GM12878 (cell line): ENCODE results near the gene RAB9B. TPM values are rescaled to one million over a fixed set of nuclear protein-coding genes. Genes with fewer than 3 reads are reported as not detected.

Source experiments
- ATAC-seq: fragments of 200-7000 bp; cut with Tn5 transposase; 3 replicates; pipeline ENCODE4 v1.9.1; 2020; ENCODE audit warnings: mild to moderate bottlenecking, moderate library complexity
- BruUV-seq: library from RNA; stranded (reverse); fragments of 400-500 nt; replicated peaks from 2 replicates; lab custom pipeline; 2021; lab: Mats Ljungman, UMichigan
- CTCF ChIA-PET: fragments of 300-600 bp; sonication (Branson Sonifier 250); formaldehyde crosslinking; extraction: SDS; loops from one replicate; lab custom pipeline; 2021; ENCODE audit warnings: inconsistent platforms; lab: Yijun Ruan, JAX
- POLR2A ChIA-PET: fragments of 350-600 bp; formaldehyde crosslinking; extraction: SDS; loops from one replicate; lab custom pipeline; 2021; ENCODE audit warnings: inconsistent platforms; lab: Charles Lee
- RAD21 ChIA-PET: fragments of 300-600 bp; sonication (Branson Sonifier 250); formaldehyde crosslinking; loops from one replicate; lab custom pipeline; 2023; ENCODE audit warnings: antibody characterized with exemption; ENCODE audit not compliant: unreplicated experiment; lab: Charles Lee
- SMC1A ChIA-PET: fragments of 300-600 bp; sonication (Branson Sonifier 250); formaldehyde crosslinking; loops from one replicate; lab custom pipeline; 2023; ENCODE audit not compliant: unreplicated experiment, uncharacterized antibody; lab: Charles Lee
- DNase-seq: peaks from one replicate; pipeline ENCODE4 v3.0.0-alpha.2; 2011; ENCODE audit warnings: low read depth, low spot score
- FAIRE-seq: peaks from 3 replicates; lab custom pipeline; 2011; peaks lifted over from hg19 to GRCh38; lab: Jason Lieb, UNC
- H2AFZ ChIP-seq: 2 replicates; pipeline ENCODE4 v1.6.0; 2011; ENCODE audit warnings: low read depth, low read length, control low read depth; ENCODE audit not compliant: control insufficient read depth
- H3K27ac ChIP-seq: 2 replicates; pipeline ENCODE4 v1.5.1; 2011; ENCODE audit warnings: control low read depth; ENCODE audit not compliant: control insufficient read depth, insufficient read depth
- H3K27me3 ChIP-seq, 2 experiments: replicated peaks in 1 of 2; 2 replicates each; pipeline versions ENCODE4 v1.6.0 to v1.6.1; 2011; ENCODE audit warnings: low read length in 1 of 2; ENCODE audit not compliant: control insufficient read depth in 2 of 2, insufficient read depth in 2 of 2
- H3K36me3 ChIP-seq, 2 experiments: 2 replicates each; pipeline ENCODE4 v1.5.1; 2011; ENCODE audit warnings: low read length in 1 of 2; ENCODE audit not compliant: control insufficient read depth in 2 of 2, insufficient read depth in 2 of 2
- H3K4me1 ChIP-seq: 2 replicates; pipeline ENCODE4 v1.6.1; 2011; ENCODE audit warnings: mild to moderate bottlenecking, low read length, moderate library complexity, mixed read lengths; ENCODE audit not compliant: control insufficient read depth, insufficient read depth
- H3K4me2 ChIP-seq: 2 replicates; pipeline ENCODE4 v1.6.0; 2011; ENCODE audit warnings: control low read depth; ENCODE audit not compliant: control insufficient read depth, insufficient read depth
- H3K4me3 ChIP-seq: fragments of 200-600 bp; sonication (generic); 2 replicates; pipeline ENCODE4 v1.5.1; 2016
- H3K79me2 ChIP-seq: 2 replicates; pipeline ENCODE4 v1.6.0; 2011; ENCODE audit warnings: low read length; ENCODE audit not compliant: control insufficient read depth, insufficient read depth
- H3K9ac ChIP-seq: 2 replicates; pipeline ENCODE4 v1.8.0; 2011; ENCODE audit warnings: low read length, control low read depth, mixed read lengths; ENCODE audit not compliant: control insufficient read depth, insufficient read depth
- H3K9me3 ChIP-seq: replicated peaks from 3 replicates; pipeline ENCODE4 v1.5.1; 2011; ENCODE audit warnings: mild to moderate bottlenecking, low read length; ENCODE audit not compliant: control insufficient read depth, insufficient read depth
- H4K20me1 ChIP-seq: 2 replicates; pipeline ENCODE4 v1.6.0; 2011; ENCODE audit not compliant: control insufficient read depth, insufficient read depth
- CBFB ChIP-seq: IDR thresholded peaks from 2 replicates; pipeline ENCODE4 v1.6.1; 2016; ENCODE audit warnings: antibody characterized with exemption, low read depth
- FOXM1 ChIP-seq: IDR thresholded peaks from 2 replicates; pipeline ENCODE4 v1.6.1; 2012; ENCODE audit warnings: low read depth, mild to moderate bottlenecking, inconsistent platforms, low read length, moderate library complexity
- HDAC2 ChIP-seq: fragments of 200-600 bp; sonication (generic); IDR thresholded peaks from 2 replicates; pipeline ENCODE4 v1.6.1; 2017
- SUZ12 ChIP-seq: fragments of 200-600 bp; sonication (generic); IDR thresholded peaks from one replicate; pipeline ENCODE4 v1.6.1; 2018; ENCODE audit warnings: antibody characterized with exemption, mild to moderate bottlenecking; ENCODE audit not compliant: unreplicated experiment
- TAF1 ChIP-seq: IDR thresholded peaks from 2 replicates; pipeline ENCODE4 v1.6.1; 2011; ENCODE audit warnings: mild to moderate bottlenecking, low read depth, low read length, borderline replicate concordance
- ZSCAN29 ChIP-seq: fragments of 450-650 bp; IDR thresholded peaks from 2 replicates; pipeline ENCODE4 v1.6.1; 2017; ENCODE audit warnings: mild to moderate bottlenecking, moderate library complexity
- WGBS: methylation state at CpG from one replicate; pipeline ENCODE4 v1.1.6; 2016; ENCODE audit warnings: low lambda C conversion rate; ENCODE audit not compliant: insufficient replicate concordance, insufficient coverage; ENCODE audit errors: missing lambda C conversion rate; 5-methylcytosine and 5-hydroxymethylcytosine counted together
- in situ Hi-C: fragments of 300-500 bp; cut with MboI; formaldehyde crosslinking; loops from 9 replicates; pipeline ENCODE4 v1.14.3; 2018; ENCODE audit warnings: mixed read lengths
- intact Hi-C: fragments of 100-400 bp; cut with micrococcal nuclease; formaldehyde crosslinking; loops from one replicate; pipeline ENCODE4 v1.14.2; 2022; ENCODE audit not compliant: unreplicated experiment
- polyA plus RNA-seq, 11 experiments: library from polyadenylated mRNA; depleted of rRNA in 4 of 11; unstranded in 6 of 11; stranded (reverse) in 5 of 11; fragments of >200 nt; fragmentation: Nextera tagmentation in 4 of 11; fragmentation: Illumina TruSeq in 1 of 11; extraction: Ambion mirVana in 4 of 11; extraction: Trizol in 1 of 11; gene quantifications; 1 replicate in 1 of 11; 2 replicates in 10 of 11; pipeline versions ENCODE4 v1.2.1 to v1.2.3, GENCODE V29; 2011 to 2016; ENCODE audit warnings: inconsistent platforms in 2 of 11, missing spikeins in 2 of 11, low read depth in 1 of 11
- total RNA-seq, 4 experiments: library from RNA; depleted of rRNA in 3 of 4; stranded (reverse); fragments of >200 nt in 3 of 4; fragmentation: Illumina TruSeq in 1 of 4; extraction: Trizol in 1 of 4; gene quantifications; 2 replicates each; pipeline versions ENCODE4 v1.2.1 to v1.2.3, GENCODE V29; 2013 to 2021
- TF ChIP-seq, protein P1 (sequence below): fragments of 450-650 bp; IDR thresholded peaks from 2 replicates; pipeline ENCODE4 v1.6.1; 2018; ENCODE audit warnings: mild to moderate bottlenecking, low read depth, moderate library complexity; ENCODE audit not compliant: partially characterized antibody
- TF ChIP-seq, protein P2 (sequence below): fragments of 450-650 bp; IDR thresholded peaks from 2 replicates; pipeline ENCODE4 v1.6.1; 2017; ENCODE audit warnings: borderline replicate concordance
- TF ChIP-seq, protein P3 (sequence below): fragments of 150-350 bp; IDR thresholded peaks from 2 replicates; pipeline ENCODE4 v1.6.1; 2014; ENCODE audit warnings: mild to moderate bottlenecking, low read depth, low read length
- TF ChIP-seq, protein P4 (sequence below): fragments of 450-650 bp; IDR thresholded peaks from 2 replicates; pipeline ENCODE4 v1.6.1; 2017; ENCODE audit warnings: mild to moderate bottlenecking, moderate library complexity
- TF ChIP-seq, protein P5 (sequence below): IDR thresholded peaks from 2 replicates; pipeline ENCODE4 v1.6.1; 2012; ENCODE audit warnings: low read depth, low read length, improper control_type of control experiment

Gene RAB9B
- total and polyA plus RNA-seq, 10 of the 15 experiments (the other 5 are each of a cell fraction or from before 2014, with no cell fraction given) = 0.05 to 0.30 (median 0.19) TPM

DNA sequence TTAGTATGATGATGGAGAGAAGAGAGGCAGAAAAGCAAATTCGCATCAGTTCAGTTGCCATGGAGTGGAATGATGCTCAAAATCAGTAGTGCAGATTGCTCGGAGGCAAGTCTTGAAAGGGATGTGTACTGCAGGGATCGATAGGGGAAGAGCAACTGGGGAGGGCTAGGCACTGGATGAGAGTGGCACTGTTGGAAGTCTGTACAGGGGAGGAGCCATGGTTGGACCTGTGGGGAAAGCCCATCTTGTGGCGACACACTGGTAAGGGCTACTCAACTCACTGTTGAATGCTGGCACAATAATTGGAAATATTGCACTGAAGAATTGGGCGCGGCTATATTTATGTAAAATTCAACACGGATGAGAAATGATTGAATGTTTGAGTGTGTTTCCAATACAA lies 1.2 kb downstream of the RAB9B start (continued):
- TF ChIP-seq, protein P1, sequence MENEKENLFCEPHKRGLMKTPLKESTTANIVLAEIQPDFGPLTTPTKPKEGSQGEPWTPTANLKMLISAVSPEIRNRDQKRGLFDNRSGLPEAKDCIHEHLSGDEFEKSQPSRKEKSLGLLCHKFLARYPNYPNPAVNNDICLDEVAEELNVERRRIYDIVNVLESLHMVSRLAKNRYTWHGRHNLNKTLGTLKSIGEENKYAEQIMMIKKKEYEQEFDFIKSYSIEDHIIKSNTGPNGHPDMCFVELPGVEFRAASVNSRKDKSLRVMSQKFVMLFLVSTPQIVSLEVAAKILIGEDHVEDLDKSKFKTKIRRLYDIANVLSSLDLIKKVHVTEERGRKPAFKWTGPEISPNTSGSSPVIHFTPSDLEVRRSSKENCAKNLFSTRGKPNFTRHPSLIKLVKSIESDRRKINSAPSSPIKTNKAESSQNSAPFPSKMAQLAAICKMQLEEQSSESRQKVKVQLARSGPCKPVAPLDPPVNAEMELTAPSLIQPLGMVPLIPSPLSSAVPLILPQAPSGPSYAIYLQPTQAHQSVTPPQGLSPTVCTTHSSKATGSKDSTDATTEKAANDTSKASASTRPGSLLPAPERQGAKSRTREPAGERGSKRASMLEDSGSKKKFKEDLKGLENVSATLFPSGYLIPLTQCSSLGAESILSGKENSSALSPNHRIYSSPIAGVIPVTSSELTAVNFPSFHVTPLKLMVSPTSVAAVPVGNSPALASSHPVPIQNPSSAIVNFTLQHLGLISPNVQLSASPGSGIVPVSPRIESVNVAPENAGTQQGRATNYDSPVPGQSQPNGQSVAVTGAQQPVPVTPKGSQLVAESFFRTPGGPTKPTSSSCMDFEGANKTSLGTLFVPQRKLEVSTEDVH = no peak
- TF ChIP-seq, protein P2, sequence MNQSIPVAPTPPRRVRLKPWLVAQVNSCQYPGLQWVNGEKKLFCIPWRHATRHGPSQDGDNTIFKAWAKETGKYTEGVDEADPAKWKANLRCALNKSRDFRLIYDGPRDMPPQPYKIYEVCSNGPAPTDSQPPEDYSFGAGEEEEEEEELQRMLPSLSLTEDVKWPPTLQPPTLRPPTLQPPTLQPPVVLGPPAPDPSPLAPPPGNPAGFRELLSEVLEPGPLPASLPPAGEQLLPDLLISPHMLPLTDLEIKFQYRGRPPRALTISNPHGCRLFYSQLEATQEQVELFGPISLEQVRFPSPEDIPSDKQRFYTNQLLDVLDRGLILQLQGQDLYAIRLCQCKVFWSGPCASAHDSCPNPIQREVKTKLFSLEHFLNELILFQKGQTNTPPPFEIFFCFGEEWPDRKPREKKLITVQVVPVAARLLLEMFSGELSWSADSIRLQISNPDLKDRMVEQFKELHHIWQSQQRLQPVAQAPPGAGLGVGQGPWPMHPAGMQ = no peak
- TF ChIP-seq CBFB = no peak
- no peak for TF ChIP-seq FOXM1

DNA sequence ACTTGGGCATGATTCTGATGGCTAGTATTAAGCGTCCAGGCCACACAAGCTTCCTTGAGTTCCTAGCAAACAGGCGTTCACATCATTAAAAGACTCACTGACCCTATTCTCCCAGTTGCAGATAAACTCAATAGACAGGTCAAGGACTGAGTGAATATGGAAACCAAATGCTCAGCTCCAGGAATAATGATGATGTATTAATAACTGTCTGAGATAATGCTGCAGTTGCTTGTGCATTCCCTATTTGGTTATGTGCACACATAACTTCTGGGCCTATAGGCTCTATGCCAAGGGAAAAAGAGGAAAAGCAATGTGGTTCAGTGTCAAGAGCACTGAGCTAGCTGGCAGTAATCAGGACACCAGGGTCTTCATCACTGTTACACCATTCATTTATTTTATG lies 3.5 kb downstream of the RAB9B start:
- TF ChIP-seq TAF1 (no peak), ZSCAN29 (no peak), SUZ12 (no peak), HDAC2 (no peak)
- TF ChIP-seq, protein P3, sequence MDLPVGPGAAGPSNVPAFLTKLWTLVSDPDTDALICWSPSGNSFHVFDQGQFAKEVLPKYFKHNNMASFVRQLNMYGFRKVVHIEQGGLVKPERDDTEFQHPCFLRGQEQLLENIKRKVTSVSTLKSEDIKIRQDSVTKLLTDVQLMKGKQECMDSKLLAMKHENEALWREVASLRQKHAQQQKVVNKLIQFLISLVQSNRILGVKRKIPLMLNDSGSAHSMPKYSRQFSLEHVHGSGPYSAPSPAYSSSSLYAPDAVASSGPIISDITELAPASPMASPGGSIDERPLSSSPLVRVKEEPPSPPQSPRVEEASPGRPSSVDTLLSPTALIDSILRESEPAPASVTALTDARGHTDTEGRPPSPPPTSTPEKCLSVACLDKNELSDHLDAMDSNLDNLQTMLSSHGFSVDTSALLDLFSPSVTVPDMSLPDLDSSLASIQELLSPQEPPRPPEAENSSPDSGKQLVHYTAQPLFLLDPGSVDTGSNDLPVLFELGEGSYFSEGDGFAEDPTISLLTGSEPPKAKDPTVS = no peak
- TF ChIP-seq, protein P4, sequence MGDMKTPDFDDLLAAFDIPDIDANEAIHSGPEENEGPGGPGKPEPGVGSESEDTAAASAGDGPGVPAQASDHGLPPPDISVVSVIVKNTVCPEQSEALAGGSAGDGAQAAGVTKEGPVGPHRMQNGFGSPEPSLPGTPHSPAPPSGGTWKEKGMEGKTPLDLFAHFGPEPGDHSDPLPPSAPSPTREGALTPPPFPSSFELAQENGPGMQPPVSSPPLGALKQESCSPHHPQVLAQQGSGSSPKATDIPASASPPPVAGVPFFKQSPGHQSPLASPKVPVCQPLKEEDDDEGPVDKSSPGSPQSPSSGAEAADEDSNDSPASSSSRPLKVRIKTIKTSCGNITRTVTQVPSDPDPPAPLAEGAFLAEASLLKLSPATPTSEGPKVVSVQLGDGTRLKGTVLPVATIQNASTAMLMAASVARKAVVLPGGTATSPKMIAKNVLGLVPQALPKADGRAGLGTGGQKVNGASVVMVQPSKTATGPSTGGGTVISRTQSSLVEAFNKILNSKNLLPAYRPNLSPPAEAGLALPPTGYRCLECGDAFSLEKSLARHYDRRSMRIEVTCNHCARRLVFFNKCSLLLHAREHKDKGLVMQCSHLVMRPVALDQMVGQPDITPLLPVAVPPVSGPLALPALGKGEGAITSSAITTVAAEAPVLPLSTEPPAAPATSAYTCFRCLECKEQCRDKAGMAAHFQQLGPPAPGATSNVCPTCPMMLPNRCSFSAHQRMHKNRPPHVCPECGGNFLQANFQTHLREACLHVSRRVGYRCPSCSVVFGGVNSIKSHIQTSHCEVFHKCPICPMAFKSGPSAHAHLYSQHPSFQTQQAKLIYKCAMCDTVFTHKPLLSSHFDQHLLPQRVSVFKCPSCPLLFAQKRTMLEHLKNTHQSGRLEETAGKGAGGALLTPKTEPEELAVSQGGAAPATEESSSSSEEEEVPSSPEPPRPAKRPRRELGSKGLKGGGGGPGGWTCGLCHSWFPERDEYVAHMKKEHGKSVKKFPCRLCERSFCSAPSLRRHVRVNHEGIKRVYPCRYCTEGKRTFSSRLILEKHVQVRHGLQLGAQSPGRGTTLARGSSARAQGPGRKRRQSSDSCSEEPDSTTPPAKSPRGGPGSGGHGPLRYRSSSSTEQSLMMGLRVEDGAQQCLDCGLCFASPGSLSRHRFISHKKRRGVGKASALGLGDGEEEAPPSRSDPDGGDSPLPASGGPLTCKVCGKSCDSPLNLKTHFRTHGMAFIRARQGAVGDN = no peak
- TF ChIP-seq, protein P5, sequence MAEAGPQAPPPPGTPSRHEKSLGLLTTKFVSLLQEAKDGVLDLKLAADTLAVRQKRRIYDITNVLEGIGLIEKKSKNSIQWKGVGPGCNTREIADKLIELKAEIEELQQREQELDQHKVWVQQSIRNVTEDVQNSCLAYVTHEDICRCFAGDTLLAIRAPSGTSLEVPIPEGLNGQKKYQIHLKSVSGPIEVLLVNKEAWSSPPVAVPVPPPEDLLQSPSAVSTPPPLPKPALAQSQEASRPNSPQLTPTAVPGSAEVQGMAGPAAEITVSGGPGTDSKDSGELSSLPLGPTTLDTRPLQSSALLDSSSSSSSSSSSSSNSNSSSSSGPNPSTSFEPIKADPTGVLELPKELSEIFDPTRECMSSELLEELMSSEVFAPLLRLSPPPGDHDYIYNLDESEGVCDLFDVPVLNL = no peak
- TF ChIP-seq, all 136 proteins: peak for 0
- no peak for ATAC-seq
- in situ Hi-C loops = no loop called here
- Histone ChIP-seq H3K4me3 (no peak overlapping the region), H3K4me1 (no peaks in the 10 kb centered on the region), H4K20me1 (no peaks in the 10 kb centered on the region), H3K4me2 (no peak overlapping the region), H3K27me3 (no peaks in the 10 kb centered on the region), H2AFZ (no peak overlapping the region), H3K79me2 (no peaks in the 10 kb centered on the region), H3K9me3 (no peaks in the 10 kb centered on the region), H3K9ac (no peak overlapping the region), H3K27ac (no peak overlapping the region), H3K36me3 (no peaks in the 10 kb centered on the region)
- ChIA-PET RAD21 (no interaction called here), SMC1A (interaction anchor here (0.7 kb wide), 1 partner anchor 11 kb away, joined by 3 read pairs; no protein-coding TSS in a partner anchor), CTCF (interaction anchor here (0.8 to 1.6 kb wide), 2 partner anchors 9 to 17 kb away, joined by 3 read pairs; no protein-coding TSS in a partner anchor), POLR2A (no interaction called here)
- no TSS peak for BruUV-seq
- WGBS = 18% methylated on average over 2 of the region's 2 CpGs
- DNase-seq = no peak
- intact Hi-C loops = no loop called here
- FAIRE-seq = no peak
